IMR-90 (cell line): ENCODE measurements around the gene TMEM129. TPM values are rescaled to one million over a fixed set of nuclear protein-coding genes. Genes with fewer than 3 reads are reported as not detected.

Source experiments
- ATAC-seq: fragments of 200-7000 bp; cut with Tn5 transposase; 2 replicates; pipeline ENCODE4 v1.9.1; 2020; ENCODE audit warnings: low read depth, mild to moderate bottlenecking, moderate library complexity
- BruUV-seq: library from RNA; stranded (reverse); fragments of 400-500 nt; replicated peaks from 2 replicates; lab custom pipeline; 2021; lab: Mats Ljungman, UMichigan
- CTCF ChIA-PET: fragments of 300-600 bp; formaldehyde crosslinking; extraction: SDS; loops from one replicate; lab custom pipeline; 2021; ENCODE audit warnings: antibody characterized with exemption; lab: Yijun Ruan, JAX
- POLR2A ChIA-PET: fragments of 300-600 bp; sonication (Branson Sonifier 250); formaldehyde crosslinking; loops from one replicate; lab custom pipeline; 2022; ENCODE audit warnings: antibody characterized with exemption; ENCODE audit not compliant: unreplicated experiment; lab: Charles Lee
- DNase-seq: peaks from one replicate; pipeline ENCODE4 v3.0.0; 2013
- H2AFZ ChIP-seq: replicated peaks from 2 replicates; pipeline ENCODE3; 2013; ENCODE audit warnings: low read length, mild to moderate bottlenecking; ENCODE audit not compliant: poor library complexity
- H2AK5ac ChIP-seq: 2 replicates; pipeline ENCODE4 v1.6.1; 2013; ENCODE audit warnings: low read depth, low read length, inconsistent platforms
- H2AK9ac ChIP-seq: replicated peaks from 2 replicates; pipeline ENCODE3; 2013; ENCODE audit warnings: mild to moderate bottlenecking, low read depth, low read length, moderate library complexity; ENCODE audit not compliant: poor library complexity
- H2BK120ac ChIP-seq: 2 replicates; pipeline ENCODE4 v1.6.1; 2013; ENCODE audit warnings: low read depth, low read length, inconsistent platforms
- H2BK15ac ChIP-seq: 3 replicates; pipeline ENCODE4 v1.6.1; 2013; ENCODE audit warnings: low read depth, low read length, inconsistent platforms
- H2BK20ac ChIP-seq: 2 replicates; pipeline ENCODE4 v1.6.1; 2013; ENCODE audit warnings: low read depth, mild to moderate bottlenecking, inconsistent platforms, low read length, moderate library complexity
- H2BK5ac ChIP-seq: 2 replicates; pipeline ENCODE4 v1.6.1; 2013; ENCODE audit warnings: mild to moderate bottlenecking, low read depth, low read length, inconsistent platforms; ENCODE audit not compliant: poor library complexity, severe bottlenecking
- H3K14ac ChIP-seq: replicated peaks from 2 replicates; pipeline ENCODE4 v1.6.1; 2013; ENCODE audit warnings: low read depth, low read length, inconsistent platforms
- H3K18ac ChIP-seq: 2 replicates; pipeline ENCODE4 v1.6.1; 2013; ENCODE audit warnings: low read depth, low read length, control low read depth
- H3K23ac ChIP-seq: 2 replicates; pipeline ENCODE4 v1.6.1; 2013; ENCODE audit warnings: low read depth, low read length, inconsistent platforms
- H3K27ac ChIP-seq: 2 replicates; pipeline ENCODE4 v1.5.1; 2013; ENCODE audit warnings: mild to moderate bottlenecking, control low read depth, low read length; ENCODE audit not compliant: insufficient read depth
- H3K27me3 ChIP-seq: 2 replicates; pipeline ENCODE4 v1.6.1; 2013; ENCODE audit warnings: low read length; ENCODE audit not compliant: control insufficient read depth, insufficient read depth
- H3K36me3 ChIP-seq: 2 replicates; pipeline ENCODE4 v1.6.1; 2013; ENCODE audit warnings: low read length, mixed read lengths; ENCODE audit not compliant: control insufficient read depth, insufficient read depth
- H3K4ac ChIP-seq: 2 replicates; pipeline ENCODE4 v1.6.1; 2013; ENCODE audit warnings: low read depth, low read length, inconsistent platforms
- H3K4me1 ChIP-seq: 2 replicates; pipeline ENCODE4 v1.6.1; 2013; ENCODE audit warnings: low read length, mixed read lengths; ENCODE audit not compliant: control insufficient read depth, insufficient read depth
- H3K4me2 ChIP-seq: 2 replicates; pipeline ENCODE4 v1.6.1; 2013; ENCODE audit warnings: low read depth, mild to moderate bottlenecking, control low read depth, low read length, moderate library complexity
- H3K4me3 ChIP-seq: 2 replicates; pipeline ENCODE4 v1.5.1; 2013; ENCODE audit warnings: low read depth, mild to moderate bottlenecking, control low read depth, low read length, moderate library complexity; ENCODE audit not compliant: insufficient read depth
- H3K56ac ChIP-seq: 2 replicates; pipeline ENCODE4 v1.6.1; 2013; ENCODE audit warnings: low read length, inconsistent platforms; ENCODE audit not compliant: insufficient read depth; ENCODE audit errors: extremely low read depth
- H3K79me1 ChIP-seq, 2 experiments: 2 replicates each; pipeline ENCODE4 v1.6.1; 2013; ENCODE audit warnings: low read length in 2 of 2, inconsistent platforms in 1 of 2, low read depth in 1 of 2
- H3K9ac ChIP-seq: 2 replicates; pipeline ENCODE4 v1.6.1; 2013; ENCODE audit warnings: low read depth, low read length, control low read depth
- H3K9me1 ChIP-seq: 2 replicates; pipeline ENCODE4 v1.6.1; 2013; ENCODE audit warnings: low read length, inconsistent platforms; ENCODE audit not compliant: insufficient read depth
- H3K9me3 ChIP-seq: 2 replicates; pipeline ENCODE4 v1.6.1; 2013; ENCODE audit warnings: low read length; ENCODE audit not compliant: control insufficient read depth, insufficient read depth
- H4K20me1 ChIP-seq: 2 replicates; pipeline ENCODE4 v1.6.1; 2013; ENCODE audit warnings: low read length, inconsistent platforms; ENCODE audit not compliant: insufficient read depth
- H4K5ac ChIP-seq: 2 replicates; pipeline ENCODE4 v1.6.1; 2013; ENCODE audit warnings: mild to moderate bottlenecking, low read depth, low read length, control low read depth
- H4K8ac ChIP-seq, 2 experiments: 2 replicates each; pipeline ENCODE4 v1.6.1; 2013; ENCODE audit warnings: low read depth in 2 of 2, low read length in 2 of 2, control low read depth in 1 of 2, inconsistent platforms in 1 of 2
- H4K91ac ChIP-seq: 2 replicates; pipeline ENCODE4 v1.6.1; 2013; ENCODE audit warnings: low read depth, low read length, inconsistent platforms; ENCODE audit not compliant: insufficient read depth
- BHLHE40 ChIP-seq: fragments of 150-350 bp; IDR thresholded peaks from 2 replicates; pipeline ENCODE4 v1.6.1; 2016; ENCODE audit warnings: mild to moderate bottlenecking, low read depth, low read length
- CEBPB ChIP-seq: IDR thresholded peaks from 2 replicates; pipeline ENCODE4 v1.6.1; 2012; ENCODE audit warnings: low read depth, low read length, improper control_type of control experiment
- CTCF ChIP-seq: conservative IDR thresholded peaks from 2 replicates; pipeline ENCODE4 v1.5.1; 2012; ENCODE audit warnings: mild to moderate bottlenecking, low read depth, low read length, improper control_type of control experiment
- ELK1 ChIP-seq: fragments of 150-350 bp; IDR thresholded peaks from 2 replicates; pipeline ENCODE4 v1.6.1; 2016; ENCODE audit warnings: low read depth, mild to moderate bottlenecking, low read length, moderate library complexity, borderline replicate concordance
- NFE2L2 ChIP-seq: fragments of 150-350 bp; IDR thresholded peaks from 2 replicates; pipeline ENCODE4 v1.6.1; 2016; ENCODE audit warnings: low read depth, mild to moderate bottlenecking, low read length
- RAD21 ChIP-seq: IDR thresholded peaks from 2 replicates; pipeline ENCODE4 v1.6.1; 2012; ENCODE audit warnings: low read length, improper control_type of control experiment
- SMC3 ChIP-seq: fragments of 150-350 bp; IDR thresholded peaks from 2 replicates; pipeline ENCODE4 v1.6.1; 2016; ENCODE audit warnings: low read depth, mild to moderate bottlenecking, antibody characterized with exemption, low read length, moderate library complexity
- WGBS, 2 experiments: methylation state at CpG; one replicate each; pipeline versions ENCODE4 v1.1.5 to v1.1.7; 2013; ENCODE audit warnings: missing lambda C conversion rate in 2 of 2; ENCODE audit not compliant: insufficient read length in 1 of 2; ENCODE audit errors: extremely low coverage in 2 of 2; 5-methylcytosine and 5-hydroxymethylcytosine counted together
- dilution Hi-C: fragments of 300-500 bp; cut with HindIII; formaldehyde crosslinking; loops from one replicate; pipeline ENCODE4 v1.14.3; 2018; ENCODE audit warnings: low sequenced_read_pairs; ENCODE audit not compliant: unreplicated experiment
- in situ Hi-C: fragments of 300-500 bp; cut with MboI; formaldehyde crosslinking; loops from 3 replicates; pipeline ENCODE4 v1.14.3; 2019; ENCODE audit warnings: low sequenced_read_pairs, inconsistent platforms, mixed read lengths
- intact Hi-C: fragments of 100-400 bp; cut with micrococcal nuclease; formaldehyde crosslinking; loops from 2 replicates; pipeline ENCODE4 v1.10.0; 2022
- polyA plus RNA-seq, 3 experiments: library from polyadenylated mRNA; depleted of rRNA; stranded (reverse); fragments of >200 nt; gene quantifications; 2 replicates each; pipeline ENCODE4 v1.2.3, GENCODE V29; 2012; ENCODE audit warnings: low replicate concordance in 1 of 3
- total RNA-seq: library from RNA; depleted of rRNA; stranded (reverse); fragments of >200 nt; gene quantifications from 2 replicates; pipeline ENCODE4 v1.2.3, GENCODE V29; 2012

Gene TMEM129
- total and polyA plus RNA-seq, 2 of the 4 experiments (the other 2 are of a cell fraction): 6.6 to 26.6 TPM

GRCh38 chr4:1726146-1726934, 5.2 kb upstream of the TMEM129 start:
- intact Hi-C loops: loop anchor here (1.0 to 10.0 kb wide), 2 partner anchors 33 to 362 kb away; no protein-coding TSS in a partner anchor
- no peak overlapping the region for H4K91ac ChIP-seq
- H3K9me3 ChIP-seq: no peaks in the 10 kb centered on the region
- peak; percentile 76 for ATAC-seq
- BruUV-seq: no TSS peak
- H4K8ac ChIP-seq: peak overlapping the region in 1 of 2 experiments; percentile 87; a peak in 2 of 4 replicates
- H3K4me3 ChIP-seq: no peak overlapping the region
- no peak overlapping the region for H3K23ac ChIP-seq
- H3K4me1 ChIP-seq: peaks cover 19% of the 10 kb centered on the region
- peaks cover 9% of the 10 kb centered on the region for H3K9me1 ChIP-seq
- H3K18ac ChIP-seq: no peak overlapping the region
- peak overlapping the region; percentile 25 for H2BK5ac ChIP-seq
- in situ Hi-C loops: no loop called here
- H3K4me2 ChIP-seq: no peak overlapping the region
- peak overlapping the region; percentile 79 for H2AFZ ChIP-seq
- H3K4ac ChIP-seq: peak overlapping the region; percentile 40; the same call in 1 of the 2 replicates
- no peak overlapping the region for H3K27ac ChIP-seq
- H3K27me3 ChIP-seq: no peaks in the 10 kb centered on the region
- H2AK9ac ChIP-seq: peak overlapping the region; percentile 83
- 0 out of 2 replicates have a peak overlapping the region, but pooled peaks have one; percentile 78 for H3K14ac ChIP-seq
- peak overlapping the region; percentile 64; the same call in 1 of the 2 replicates for H2AK5ac ChIP-seq
- H3K9ac ChIP-seq: no peak overlapping the region
- no peak overlapping the region for H2BK15ac ChIP-seq
- peaks cover 24% of the 10 kb centered on the region for H4K20me1 ChIP-seq
- H2BK20ac ChIP-seq: peak overlapping the region; percentile 85; the same call in 1 of the 2 replicates
- peaks cover 17% of the 10 kb centered on the region for H3K36me3 ChIP-seq
- ChIA-PET CTCF (interaction anchor here (0.6 to 1.6 kb wide), 3 partner anchors 14 to 95 kb away, joined by 3 to 13 read pairs (median 3); partner anchors contain the start of gene SLBP), POLR2A (no interaction called here)
- no peak for TF ChIP-seq ELK1
- peak; percentile 57 for TF ChIP-seq SMC3
- TF ChIP-seq CEBPB: no peak
- peak; percentile 86 for TF ChIP-seq CTCF
- no peak for TF ChIP-seq BHLHE40
- no peak for TF ChIP-seq NFE2L2
- TF ChIP-seq RAD21: peak; percentile 72
- 63% methylated on average over 9 of the region's 17 CpGs; no CpG with 5 or more reads in 1 of the 2 experiments for WGBS, 2 experiments
- DNase-seq: peak; percentile 78
- no peak overlapping the region; the same call in 1 of the 2 replicates for H2BK120ac ChIP-seq
- H3K56ac ChIP-seq: no peak overlapping the region
- dilution Hi-C loops: no loop called here
- peak overlapping the region; percentile 52 for H4K5ac ChIP-seq
- peaks cover 40 to 79% of the 10 kb centered on the region in 2 experiments for H3K79me1 ChIP-seq
